HUES6 (cell line): ENCODE measurements around the gene DNASE1L1.
A peak's percentile ranks its signal among the peaks of the same experiment; 100 is the strongest.
"Not testable (repeated sequence)": the region's sequence is repeated elsewhere in the genome, so short reads cannot be mapped to it uniquely, and the experiment has no call there.

Experiments used
- H3K27ac ChIP-seq: 2 replicates; pipeline ENCODE4 v1.7.0; 2013; ENCODE audit warnings: low read depth, mild to moderate bottlenecking, low read length, inconsistent platforms
- H3K27me3 ChIP-seq: 2 replicates; pipeline ENCODE4 v1.6.1; 2013; ENCODE audit warnings: low read length; ENCODE audit not compliant: control insufficient read depth, insufficient read depth
- H3K36me3 ChIP-seq: 2 replicates; pipeline ENCODE4 v1.6.1; 2013; ENCODE audit warnings: low read length; ENCODE audit not compliant: control insufficient read depth, insufficient read depth
- H3K4me1 ChIP-seq: 2 replicates; pipeline ENCODE4 v1.6.1; 2013; ENCODE audit warnings: low read length; ENCODE audit not compliant: control insufficient read depth, insufficient read depth
- H3K4me3 ChIP-seq: 2 replicates; pipeline ENCODE4 v1.5.1; 2013; ENCODE audit warnings: low read depth, low read length
- H3K9ac ChIP-seq: one replicate; pipeline ENCODE4 v1.6.1; 2013; ENCODE audit warnings: mild to moderate bottlenecking, low read length
- H3K9me3 ChIP-seq: 2 replicates; pipeline ENCODE4 v1.6.1; 2013; ENCODE audit warnings: low read depth, low read length; ENCODE audit not compliant: control insufficient read depth, insufficient read depth

DNASE1L1 gene

DNA sequence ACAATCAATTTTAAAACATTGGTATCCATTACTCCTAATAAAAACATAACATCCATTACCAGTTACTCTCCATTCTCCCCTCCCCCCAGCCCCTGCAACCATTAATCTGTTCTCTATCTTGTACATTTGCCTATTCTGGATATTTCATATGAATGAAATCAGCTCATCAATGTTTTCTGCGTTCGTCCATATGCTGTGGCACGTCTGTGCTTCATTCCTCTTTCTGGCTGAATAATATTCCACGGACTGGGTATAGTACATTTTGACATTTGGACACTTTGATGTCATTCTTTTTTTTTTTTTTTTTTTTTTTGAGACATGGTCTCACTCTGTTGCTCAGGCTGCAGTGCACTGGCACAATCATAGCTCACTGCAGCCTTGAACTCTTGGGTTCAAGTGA is 5.2 kb downstream of the DNASE1L1 start:
- no peak overlapping the region for H3K9ac ChIP-seq
- H3K27me3 ChIP-seq: no peaks in the 10 kb centered on the region
- peaks cover 10% of the 10 kb centered on the region; the same call in 1 of the 2 replicates for H3K9me3 ChIP-seq
- H3K27ac ChIP-seq: no peak overlapping the region
- H3K4me1 ChIP-seq: peaks cover 7% of the 10 kb centered on the region; the same call in 1 of the 2 replicates
- H3K36me3 ChIP-seq: peaks cover 26% of the 10 kb centered on the region
- H3K4me3 ChIP-seq: no peak overlapping the region

DNA sequence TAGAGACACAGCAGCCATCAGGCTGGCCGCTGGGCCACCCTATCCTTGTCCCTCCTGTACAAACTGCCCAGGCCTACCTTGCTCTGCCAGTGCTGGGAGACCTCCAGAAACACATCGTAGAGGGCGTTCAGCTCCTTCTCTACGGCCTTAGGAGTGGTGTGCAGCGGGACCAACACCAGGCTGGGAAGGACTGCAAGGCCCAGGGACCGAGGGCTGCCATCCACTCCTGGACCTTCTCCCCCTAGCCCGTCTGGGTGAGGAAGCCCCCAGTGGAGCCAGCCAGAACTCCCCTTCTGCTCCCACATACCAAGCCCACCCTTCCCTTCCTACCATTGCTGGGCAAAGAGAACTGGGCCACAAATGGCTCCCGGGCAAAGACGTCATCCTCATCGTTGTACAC is 5.9 kb downstream of the DNASE1L1 start:
- H3K4me1 ChIP-seq: no peaks in the 10 kb centered on the region
- H3K36me3 ChIP-seq: peaks cover 27% of the 10 kb centered on the region
- peaks cover 10% of the 10 kb centered on the region; the same call in 1 of the 2 replicates for H3K9me3 ChIP-seq
- H3K9ac ChIP-seq: no peak overlapping the region
- no peak overlapping the region for H3K27ac ChIP-seq
- H3K27me3 ChIP-seq: no peaks in the 10 kb centered on the region
- H3K4me3 ChIP-seq: no peak overlapping the region

DNA sequence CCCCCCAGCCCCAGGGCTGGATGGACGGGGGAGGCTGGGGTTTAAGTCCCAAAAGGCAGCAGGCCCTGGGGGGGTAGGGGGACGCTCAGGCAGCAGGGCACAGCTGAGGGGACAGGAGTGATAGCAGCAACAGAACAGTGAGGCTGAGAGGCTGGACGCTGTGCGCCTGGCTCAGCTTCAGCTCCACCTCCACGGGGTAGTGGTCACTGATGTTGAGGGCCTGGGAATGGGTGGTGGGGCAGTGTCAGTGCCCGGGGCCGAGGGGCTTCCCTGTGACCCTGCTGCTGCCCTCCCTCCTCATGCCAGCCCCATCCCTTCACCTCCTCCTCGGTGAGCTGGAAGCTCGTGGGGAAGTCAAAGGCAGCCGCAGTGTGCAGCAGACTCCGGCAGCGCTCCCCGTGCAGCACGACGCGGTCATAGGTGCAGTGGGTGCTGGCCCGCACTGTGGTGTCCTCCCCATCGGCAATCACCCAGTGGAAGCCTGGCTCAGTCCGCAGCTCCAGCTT is 6.4 kb downstream of the DNASE1L1 start:
- no peak overlapping the region for H3K27ac ChIP-seq
- no peak overlapping the region for H3K4me3 ChIP-seq
- peaks cover 27% of the 10 kb centered on the region for H3K36me3 ChIP-seq
- H3K4me1 ChIP-seq: no peaks in the 10 kb centered on the region
- H3K9ac ChIP-seq: no peak overlapping the region
- no peaks in the 10 kb centered on the region for H3K27me3 ChIP-seq
- H3K9me3 ChIP-seq: peaks cover 10% of the 10 kb centered on the region; the same call in 1 of the 2 replicates

DNA sequence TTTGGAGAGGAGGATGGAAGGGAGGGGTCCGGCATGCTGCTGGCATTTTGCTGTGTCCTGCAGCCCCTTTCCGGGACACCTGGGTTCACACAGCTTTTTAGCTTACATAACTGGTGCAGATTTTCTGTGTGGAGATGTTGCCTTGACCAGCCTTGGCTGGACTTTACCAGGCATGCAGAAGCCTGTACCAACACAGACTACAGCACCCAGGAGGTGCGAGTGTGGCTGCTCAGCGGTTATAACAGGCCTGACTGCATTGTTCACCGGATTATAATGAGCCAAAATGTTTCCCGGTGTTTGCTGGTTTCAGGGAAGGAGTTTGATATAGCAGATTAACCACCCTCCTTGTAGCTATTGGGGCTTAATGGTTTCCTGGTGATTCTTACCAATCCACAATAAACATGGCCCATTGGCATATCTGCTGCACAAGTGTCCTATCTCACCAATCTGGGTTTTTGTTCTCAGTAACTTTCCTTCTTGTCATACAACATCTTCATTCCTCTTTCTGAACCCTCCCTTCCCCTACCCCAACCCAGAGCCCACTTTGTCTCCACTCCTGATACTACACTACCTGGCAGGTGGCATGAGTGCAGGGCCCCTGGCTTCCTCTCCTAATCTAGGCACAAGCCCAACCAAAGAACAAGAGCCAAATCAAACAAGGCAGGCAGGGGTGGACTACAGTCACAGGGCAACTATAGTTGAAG is 7.0 kb downstream of the DNASE1L1 start:
- H3K4me1 ChIP-seq: no peaks in the 10 kb centered on the region
- peaks cover 27% of the 10 kb centered on the region for H3K36me3 ChIP-seq
- H3K4me3 ChIP-seq: no peak overlapping the region
- no peak overlapping the region for H3K27ac ChIP-seq
- H3K9ac ChIP-seq: no peak overlapping the region
- H3K9me3 ChIP-seq: peaks cover 10% of the 10 kb centered on the region; the same call in 1 of the 2 replicates
- no peaks in the 10 kb centered on the region for H3K27me3 ChIP-seq

DNA sequence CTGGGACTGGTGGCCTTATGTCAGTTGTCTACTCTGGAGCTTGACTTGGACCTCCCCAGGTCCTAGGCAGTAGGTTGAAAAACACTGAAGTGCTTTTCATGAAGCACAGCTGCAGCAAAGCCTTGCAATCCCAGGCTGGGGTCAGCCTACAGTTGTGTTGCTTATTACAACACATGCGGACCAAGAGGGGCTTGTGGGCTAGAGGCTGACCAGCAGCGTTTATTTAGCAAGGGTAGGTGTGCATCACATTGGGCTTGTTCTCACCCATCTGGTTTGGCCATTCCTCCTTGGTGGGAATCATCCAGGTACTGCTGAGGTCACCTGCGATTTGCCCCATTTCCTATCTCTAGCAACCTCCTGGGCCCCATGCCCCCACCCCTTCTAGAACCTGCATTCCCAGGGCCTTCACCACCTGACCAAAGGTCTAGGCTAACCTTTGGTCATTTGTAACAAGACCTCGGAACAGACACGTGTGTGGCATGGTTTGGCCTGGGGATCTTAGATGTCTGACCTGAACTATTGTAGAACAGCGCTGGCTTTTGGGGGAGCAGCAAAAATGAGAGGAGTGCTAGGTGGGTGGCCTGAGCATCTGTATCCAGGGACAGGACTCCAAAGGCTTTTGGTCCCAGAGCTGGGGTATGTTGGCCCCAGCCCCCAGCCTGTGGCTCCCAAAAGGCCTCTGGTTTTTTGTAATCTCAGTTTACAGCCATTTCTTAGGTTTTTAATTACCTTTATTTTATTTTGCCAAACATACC is 7.8 kb downstream of the DNASE1L1 start:
- Histone ChIP-seq H3K9ac (no peak overlapping the region), H3K9me3 (peaks cover 10% of the 10 kb centered on the region; the same call in 1 of the 2 replicates), H3K36me3 (peaks cover 27% of the 10 kb centered on the region), H3K27me3 (no peaks in the 10 kb centered on the region), H3K27ac (no peak overlapping the region), H3K4me3 (no peak overlapping the region), H3K4me1 (no peaks in the 10 kb centered on the region)

DNA sequence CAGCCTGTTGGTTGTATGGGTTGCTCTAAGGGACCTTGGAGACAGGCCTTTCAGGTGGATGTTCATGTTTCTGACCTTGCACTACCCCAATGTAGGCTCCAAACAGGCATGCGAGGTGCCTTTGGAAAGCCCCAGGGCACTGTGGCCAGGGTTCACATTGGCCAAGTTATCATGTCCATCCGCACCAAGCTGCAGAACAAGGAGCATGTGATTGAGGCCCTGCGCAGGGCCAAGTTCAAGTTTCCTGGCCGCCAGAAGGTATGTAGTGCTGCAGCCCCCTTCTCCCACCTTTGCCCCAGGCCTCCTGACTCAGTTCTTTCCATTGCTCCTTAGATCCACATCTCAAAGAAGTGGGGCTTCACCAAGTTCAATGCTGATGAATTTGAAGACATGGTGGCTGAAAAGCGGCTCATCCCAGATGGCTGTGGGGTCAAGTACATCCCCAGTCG is 8.7 kb downstream of the DNASE1L1 start:
- not testable (repeated sequence) for H3K4me3 ChIP-seq, H3K9ac ChIP-seq, H3K27me3 ChIP-seq, H3K27ac ChIP-seq, H3K4me1 ChIP-seq, H3K9me3 ChIP-seq
- peaks cover 27% of the 10 kb centered on the region for H3K36me3 ChIP-seq

DNA sequence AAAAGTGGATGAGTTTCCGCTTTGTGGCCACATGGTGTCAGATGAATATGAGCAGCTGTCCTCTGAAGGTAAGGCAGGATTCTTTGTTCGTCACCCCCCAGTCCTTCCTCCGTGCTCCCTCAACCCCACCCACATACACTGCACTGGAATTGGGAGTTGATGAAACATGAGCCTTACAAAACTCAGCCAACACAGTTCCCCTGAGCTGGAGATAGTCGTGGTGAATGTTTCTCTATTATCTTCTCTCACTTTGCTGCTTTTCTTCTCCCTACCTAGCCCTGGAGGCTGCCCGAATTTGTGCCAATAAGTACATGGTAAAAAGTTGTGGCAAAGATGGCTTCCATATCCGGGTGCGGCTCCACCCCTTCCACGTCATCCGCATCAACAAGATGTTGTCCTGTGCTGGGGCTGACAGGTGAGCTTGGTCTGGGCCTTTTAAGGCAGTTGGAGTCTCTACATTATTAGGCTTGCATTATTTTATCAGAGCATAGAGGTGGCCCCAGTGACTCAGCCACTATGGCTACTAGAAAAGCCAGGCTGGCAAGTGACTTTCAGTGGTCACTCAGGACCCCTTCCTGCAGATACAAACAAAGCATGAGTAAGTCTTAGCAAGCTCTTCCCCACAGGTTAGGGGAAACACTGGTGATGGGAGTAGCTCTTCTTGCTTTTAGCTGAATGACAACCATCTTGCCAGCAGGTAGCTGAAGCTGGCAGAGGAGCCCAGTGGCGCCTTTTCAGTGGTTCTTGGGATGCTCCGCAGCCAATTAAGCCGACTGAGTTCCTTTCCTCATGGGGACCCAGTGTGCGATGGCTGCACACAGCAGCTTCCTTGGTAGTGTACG is 9.3 kb downstream of the DNASE1L1 start:
- peaks cover 7% of the 10 kb centered on the region; the same call in 1 of the 2 replicates for H3K9me3 ChIP-seq
- H3K36me3 ChIP-seq: peaks cover 27% of the 10 kb centered on the region
- H3K27ac ChIP-seq: no peak overlapping the region
- peak overlapping the region; percentile 84 for H3K4me3 ChIP-seq
- H3K4me1 ChIP-seq: no peaks in the 10 kb centered on the region
- H3K27me3 ChIP-seq: no peaks in the 10 kb centered on the region
- peak overlapping the region; percentile 99 for H3K9ac ChIP-seq

DNA sequence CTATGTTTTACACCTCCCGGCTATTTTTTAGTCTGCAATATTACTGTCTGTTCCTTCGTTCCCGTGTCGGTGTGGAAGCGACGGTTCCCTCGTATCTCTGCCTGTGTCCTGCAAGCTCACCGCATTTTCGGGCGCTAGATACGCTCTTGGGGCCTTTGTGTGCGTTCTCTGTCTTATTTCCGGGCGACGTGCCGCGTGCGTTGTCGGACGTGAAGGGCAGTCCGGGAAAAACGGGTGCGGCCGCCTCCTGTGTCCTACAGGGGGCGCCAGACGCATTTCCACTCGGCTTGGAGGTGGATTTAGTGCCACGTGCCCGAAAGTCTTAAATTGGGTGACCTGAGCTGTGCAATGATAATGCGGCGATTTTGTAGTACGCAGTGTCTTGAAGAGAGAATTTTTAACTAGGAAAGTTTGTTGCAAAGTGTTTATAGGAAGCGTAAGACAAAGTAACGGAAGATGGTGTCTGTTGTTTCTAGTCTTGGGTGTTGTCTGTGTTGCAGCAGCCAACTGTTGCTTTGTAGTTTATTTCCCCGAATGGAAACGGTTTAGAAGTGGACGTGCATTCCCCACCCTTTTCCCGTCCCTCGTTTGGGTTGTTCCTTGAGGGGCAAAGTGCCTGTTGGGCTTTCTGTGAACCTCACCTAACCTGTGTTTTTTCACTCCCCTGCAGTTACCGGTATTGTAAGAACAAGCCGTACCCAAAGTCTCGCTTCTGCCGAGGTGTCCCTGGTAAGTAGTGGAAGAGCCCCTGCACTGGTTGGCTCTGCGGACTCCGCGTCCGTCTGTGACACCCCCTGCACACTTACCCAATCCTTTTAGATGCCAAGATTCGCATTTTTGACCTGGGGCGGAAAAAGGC is 10.2 kb downstream of the DNASE1L1 start:
- H3K36me3 ChIP-seq: peaks cover 27% of the 10 kb centered on the region
- peaks cover 6% of the 10 kb centered on the region; the same call in 1 of the 2 replicates for H3K9me3 ChIP-seq
- H3K4me3 ChIP-seq: peak overlapping the region; percentile 84
- peak overlapping the region; percentile 85 for H3K27ac ChIP-seq
- peak overlapping the region; percentile 99 for H3K9ac ChIP-seq
- H3K4me1 ChIP-seq: no peaks in the 10 kb centered on the region
- H3K27me3 ChIP-seq: no peaks in the 10 kb centered on the region

DNA sequence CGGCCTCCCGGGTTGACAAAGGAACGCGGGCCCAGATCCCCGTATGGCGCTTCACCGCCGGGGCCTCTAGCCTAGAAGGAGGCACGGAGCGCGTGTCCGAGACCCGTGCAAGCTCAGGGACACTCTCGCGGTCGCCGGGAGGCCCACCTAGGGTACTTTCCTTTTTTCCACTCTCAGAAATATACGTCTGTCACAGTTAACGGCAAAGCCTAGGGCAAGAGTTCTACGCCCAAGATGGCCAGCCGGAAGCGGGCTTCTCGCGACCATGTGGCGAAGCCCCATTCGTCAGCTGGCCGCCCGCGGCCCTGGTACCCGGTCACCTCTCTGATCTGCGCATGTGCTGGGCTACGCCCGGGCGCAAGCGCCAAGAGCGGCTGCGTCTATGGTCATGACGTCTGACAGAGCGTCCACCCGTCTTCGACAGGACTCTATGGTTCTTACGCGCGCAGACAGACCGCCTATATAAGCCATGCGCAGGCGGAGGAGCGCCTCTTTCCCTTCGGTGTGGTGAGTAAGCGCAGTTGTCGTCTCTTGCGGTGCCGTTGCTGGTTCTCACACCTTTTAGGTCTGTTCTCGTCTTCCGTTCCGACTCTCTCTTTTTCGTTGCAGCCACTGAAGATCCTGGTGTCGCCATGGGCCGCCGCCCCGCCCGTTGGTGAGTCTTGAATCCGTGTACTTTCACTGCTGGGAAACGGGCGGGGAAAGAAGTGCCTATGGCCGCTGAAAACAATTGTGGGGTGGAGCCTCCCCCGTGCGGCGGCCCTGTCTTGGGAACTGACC is 11.0 kb downstream of the DNASE1L1 start, which contains the start of gene RPL10:
TSS of gene RPL10 (plus strand) at position 490 of the 780 bp plus-strand sequence. CDS start at position 633, 143 bp downstream.
- peaks cover under 1% of the 10 kb centered on the region; the same call in 1 of the 2 replicates for H3K9me3 ChIP-seq
- no peaks in the 10 kb centered on the region for H3K27me3 ChIP-seq

More for the DNA sequence above, 11.0 kb downstream of the DNASE1L1 start, which contains the start of gene RPL10:
- Histone ChIP-seq H3K27ac (peak within 1 kb of the TSS; percentile 89), H3K36me3 (peaks cover 27% of the 10 kb centered on the region), H3K9ac (peak within 1 kb of the TSS; percentile 99), H3K4me1 (no peaks in the 10 kb centered on the region), H3K4me3 (peak within 1 kb of the TSS; percentile 84)
